Endothelial cell of umbilical vein (primary cell): ENCODE data around the gene TRMT1.

Experiments used
- EZH2 ChIP-seq: IDR thresholded peaks from 2 replicates; pipeline ENCODE4 v1.6.1; 2012; ENCODE audit warnings: borderline replicate concordance, low read depth, mild to moderate bottlenecking, moderate library complexity, low read length, inconsistent platforms; ENCODE audit not compliant: severe bottlenecking
- GATA2 ChIP-seq: IDR thresholded peaks from 2 replicates; pipeline ENCODE4 v1.7.0; 2011; ENCODE audit warnings: low read depth, mild to moderate bottlenecking, moderate library complexity, mixed read lengths, low read length; ENCODE audit not compliant: insufficient read length, insufficient read depth
- JUN ChIP-seq: IDR thresholded peaks from 2 replicates; pipeline ENCODE4 v1.6.1; 2011; ENCODE audit warnings: borderline replicate concordance, low read depth; ENCODE audit not compliant: insufficient read length, insufficient read depth
- MYC ChIP-seq: IDR thresholded peaks from one replicate; pipeline ENCODE4 v1.6.1; 2011; ENCODE audit warnings: mild to moderate bottlenecking, low read depth, low read length
- POLR2A ChIP-seq: IDR thresholded peaks from 2 replicates; pipeline ENCODE4 v1.6.1; 2012; ENCODE audit warnings: low read depth, mild to moderate bottlenecking, control low read depth, low read length
- POLR2AphosphoS5 ChIP-seq: IDR thresholded peaks from 2 replicates; pipeline ENCODE4 v1.6.1; 2012; ENCODE audit warnings: low read depth, mild to moderate bottlenecking, control low read depth, low read length, moderate library complexity; ENCODE audit not compliant: insufficient read depth
- TF ChIP-seq, protein P1 (sequence below), 2 donors: IDR thresholded peaks; 1 replicate in 1 of 2; 2 replicates in 1 of 2; pipeline ENCODE4 v1.5.1; 2011; ENCODE audit warnings: low read length in 2 of 2, mild to moderate bottlenecking in 2 of 2, moderate library complexity in 2 of 2, control low read depth in 1 of 2, inconsistent platforms in 1 of 2, low read depth in 1 of 2; ENCODE audit not compliant: insufficient read depth in 1 of 2; ENCODE audit errors: extremely low read depth in 1 of 2
- TF ChIP-seq, protein P2 (sequence below): IDR thresholded peaks from 2 replicates; pipeline ENCODE4 v1.6.1; 2011; ENCODE audit not compliant: insufficient read depth, insufficient read length

DNA sequence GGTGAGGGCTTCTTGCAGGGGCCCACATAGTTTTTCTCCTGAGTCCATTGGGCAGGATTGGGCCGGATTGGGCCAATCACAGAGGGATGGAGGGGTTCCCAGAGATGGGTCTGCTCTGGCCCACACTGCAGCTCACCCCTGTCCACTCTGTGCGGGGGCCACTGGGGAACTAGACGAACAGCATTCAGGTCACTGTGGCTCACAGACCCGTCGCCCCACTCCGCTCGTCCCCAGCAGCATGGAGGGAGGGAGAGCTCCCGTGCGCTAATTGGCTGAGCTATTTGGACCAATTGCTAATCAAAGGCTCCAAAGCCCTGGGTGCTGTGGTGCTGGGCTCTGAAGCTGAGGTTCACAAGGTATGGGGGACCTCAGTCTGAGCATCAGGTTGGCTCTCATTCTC is 12.8 kb upstream of the TRMT1 start:
- TF ChIP-seq, protein P1, sequence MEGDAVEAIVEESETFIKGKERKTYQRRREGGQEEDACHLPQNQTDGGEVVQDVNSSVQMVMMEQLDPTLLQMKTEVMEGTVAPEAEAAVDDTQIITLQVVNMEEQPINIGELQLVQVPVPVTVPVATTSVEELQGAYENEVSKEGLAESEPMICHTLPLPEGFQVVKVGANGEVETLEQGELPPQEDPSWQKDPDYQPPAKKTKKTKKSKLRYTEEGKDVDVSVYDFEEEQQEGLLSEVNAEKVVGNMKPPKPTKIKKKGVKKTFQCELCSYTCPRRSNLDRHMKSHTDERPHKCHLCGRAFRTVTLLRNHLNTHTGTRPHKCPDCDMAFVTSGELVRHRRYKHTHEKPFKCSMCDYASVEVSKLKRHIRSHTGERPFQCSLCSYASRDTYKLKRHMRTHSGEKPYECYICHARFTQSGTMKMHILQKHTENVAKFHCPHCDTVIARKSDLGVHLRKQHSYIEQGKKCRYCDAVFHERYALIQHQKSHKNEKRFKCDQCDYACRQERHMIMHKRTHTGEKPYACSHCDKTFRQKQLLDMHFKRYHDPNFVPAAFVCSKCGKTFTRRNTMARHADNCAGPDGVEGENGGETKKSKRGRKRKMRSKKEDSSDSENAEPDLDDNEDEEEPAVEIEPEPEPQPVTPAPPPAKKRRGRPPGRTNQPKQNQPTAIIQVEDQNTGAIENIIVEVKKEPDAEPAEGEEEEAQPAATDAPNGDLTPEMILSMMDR (IDR thresholded peaks at IDR 0.05; ENCODE audit: extremely low read depth in 1 of 2, insufficient read depth in 1 of 2, low read depth in 1 of 2, low read length in 2 of 2) = no peak
- TF ChIP-seq POLR2A (no peak), POLR2AphosphoS5 (no peak), EZH2 (no peak), JUN (no peak), GATA2 (no peak), MYC (no peak)
- TF ChIP-seq, protein P2, sequence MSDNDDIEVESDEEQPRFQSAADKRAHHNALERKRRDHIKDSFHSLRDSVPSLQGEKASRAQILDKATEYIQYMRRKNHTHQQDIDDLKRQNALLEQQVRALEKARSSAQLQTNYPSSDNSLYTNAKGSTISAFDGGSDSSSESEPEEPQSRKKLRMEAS = no peak
